HepG2 (cell line): ENCODE data around the gene SETD1A. TPM values are rescaled to one million over a fixed set of nuclear protein-coding genes. Genes with fewer than 3 reads are reported as not detected.
A peak's percentile ranks its signal among the peaks of the same experiment; 100 is the strongest.

ENCODE experiments used
- ATF5 ChIP-seq: sonication (generic); formaldehyde crosslinking; IDR thresholded peaks from 2 replicates; pipeline ENCODE4 v1.4.0; 2020; ENCODE audit warnings: mild to moderate bottlenecking, low read depth, missing genetic modification reagents
- CEBPB ChIP-seq: IDR thresholded peaks from 2 replicates; pipeline ENCODE4 v1.6.1; 2011; ENCODE audit warnings: low read depth, low read length, improper control_type of control experiment, borderline replicate concordance
- JUN ChIP-seq: sonication (generic); formaldehyde crosslinking; IDR thresholded peaks from 2 replicates; pipeline ENCODE4 v1.4.0; 2020; ENCODE audit warnings: mild to moderate bottlenecking, missing genetic modification reagents
- KDM1A ChIP-seq: IDR thresholded peaks from 2 replicates; pipeline ENCODE4 v1.6.1; 2016; ENCODE audit warnings: missing compliant biosample characterization
- MBNL3 ChIP-seq: fragments of 250-450 bp; sonication (Bioruptor Pico); conservative IDR thresholded peaks from 2 replicates; pipeline ENCODE4 v1.8.0; 2022; ENCODE audit warnings: mild to moderate bottlenecking, inconsistent platforms
- NR0B2 ChIP-seq: sonication (generic); formaldehyde crosslinking; IDR thresholded peaks from 2 replicates; pipeline ENCODE4 v1.4.0; 2020; ENCODE audit warnings: mild to moderate bottlenecking, missing genetic modification reagents
- RORA ChIP-seq: sonication (generic); formaldehyde crosslinking; IDR thresholded peaks from 2 replicates; pipeline ENCODE4 v1.5.0; 2020; ENCODE audit warnings: mild to moderate bottlenecking, missing genetic modification reagents, moderate library complexity
- SNAPC4 ChIP-seq: sonication (generic); formaldehyde crosslinking; IDR thresholded peaks from 2 replicates; pipeline ENCODE4 v1.4.0; 2020; ENCODE audit warnings: mild to moderate bottlenecking, missing genetic modification reagents
- SNRNP70 ChIP-seq: fragments of 200-400 bp; formaldehyde crosslinking; IDR thresholded peaks from 2 replicates; pipeline ENCODE4 v1.6.1; 2017; ENCODE audit warnings: mild to moderate bottlenecking, low read depth, low read length, moderate library complexity
- ZNF407 ChIP-seq: sonication (generic); formaldehyde crosslinking; IDR thresholded peaks from one replicate; pipeline ENCODE4 v1.5.1; 2020; ENCODE audit warnings: mild to moderate bottlenecking, missing genetic modification reagents; ENCODE audit errors: not compliant biosample characterization
- ZNF562 ChIP-seq: sonication (generic); formaldehyde crosslinking; IDR thresholded peaks from 2 replicates; pipeline ENCODE4 v1.8.0; 2022; ENCODE audit warnings: missing genetic modification reagents, borderline replicate concordance
- ZNF619 ChIP-seq: sonication (generic); formaldehyde crosslinking; IDR thresholded peaks from 2 replicates; pipeline ENCODE4 v1.4.0; 2020; ENCODE audit warnings: mild to moderate bottlenecking, missing genetic modification reagents
- polyA plus RNA-seq, 8 experiments: library from polyadenylated mRNA; depleted of rRNA in 3 of 8; stranded (reverse) in 7 of 8; unstranded in 1 of 8; fragments of >200 nt; fragmentation: Illumina TruSeq in 4 of 8; extraction: Trizol in 4 of 8; gene quantifications; 2 replicates each; pipeline versions ENCODE4 v1.2.1 to v1.2.3, GENCODE V29; 2011 to 2016; ENCODE audit warnings: low read depth in 4 of 8, missing spikeins in 1 of 8, mixed read lengths in 1 of 8; ENCODE audit not compliant: insufficient read depth in 1 of 8
- total RNA-seq, 5 experiments: library from RNA; depleted of rRNA; stranded (reverse); fragments of >200 nt; fragmentation: Illumina TruSeq; extraction: Trizol; gene quantifications; 2 replicates each; pipeline ENCODE4 v1.2.3, GENCODE V29; 2016; ENCODE audit warnings: low read depth in 1 of 5

Gene SETD1A
- total and polyA plus RNA-seq, 2 of the 13 experiments (the other 11 are each of a cell fraction or from before 2014, with no cell fraction given), result 3.8 to 5.6 TPM

GRCh38 chr16:31032736-31033708 is 75.5 kb downstream of the SETD1A start, which contains the start of gene STX4 (continued):
- 0 out of 2 replicates have a peak, but pooled peaks have one; percentile 49 for TF ChIP-seq SNAPC4
- no peak for TF ChIP-seq ZNF562 (CRISPR knock-in tag)
- peak; percentile 85; the same call in 1 of the 2 replicates for TF ChIP-seq ZNF619 (CRISPR knock-in tag)
- no peak for TF ChIP-seq SNRNP70
- TF ChIP-seq ATF5 (CRISPR knock-in tag), result 0 out of 2 replicates have a peak, but pooled peaks have one; percentile 18
- TF ChIP-seq MBNL3 (CRISPR knock-in tag), result no peak
- peak; percentile 81 for TF ChIP-seq ZNF407
- TF ChIP-seq NR0B2 (CRISPR knock-in tag), result 0 out of 2 replicates have a peak, but pooled peaks have one; percentile 63
- peak; percentile 69; the same call in 1 of the 2 replicates for TF ChIP-seq JUN
- TF ChIP-seq RORA (CRISPR knock-in tag), result no peak
- TF ChIP-seq KDM1A (CRISPR knock-in tag), result peak; percentile 64
- TF ChIP-seq CEBPB, result no peak
